Measurements from ENCODE around the gene ABCG2.

GRCh38 chr4:88177983-88178625 lies 19.7 kb upstream of the ABCG2 start:
- TF ChIP-seq CTCF (IDR thresholded peaks at IDR 0.05) = no peak
- no peak for TF ChIP-seq POLR2AphosphoS5 (IDR thresholded peaks at IDR 0.05)
- TF ChIP-seq POLR2A (IDR thresholded peaks at IDR 0.05) = no peak

Measured in prostate gland (tissue), 2 donors.